HCT116 (cell line): Measurements from ENCODE around the gene ANO9. TPM values are rescaled to one million over a fixed set of nuclear protein-coding genes. Genes with fewer than 3 reads are reported as not detected.

ENCODE experiments used
- ATAC-seq: fragments of 200-7000 bp; cut with Tn5 transposase; 2 replicates; pipeline ENCODE4 v1.9.1; 2020; ENCODE audit warnings: mild to moderate bottlenecking, moderate library complexity
- BruUV-seq: library from RNA; stranded (reverse); fragments of 400-500 nt; replicated peaks from 2 replicates; lab custom pipeline; 2021; lab: Mats Ljungman, UMichigan
- CTCF ChIA-PET: fragments of 300-600 bp; sonication (Branson Sonifier 250); formaldehyde crosslinking; loops from one replicate; lab custom pipeline; 2021; ENCODE audit warnings: antibody characterized with exemption; lab: Charles Lee
- POLR2A ChIA-PET: fragments of 300-600, 350-600 bp; sonication (Branson Sonifier 250); formaldehyde crosslinking; loops from one replicate; lab custom pipeline; 2021; ENCODE audit warnings: antibody characterized with exemption; lab: Charles Lee
- RAD21 ChIA-PET, 2 experiments: fragments of 300-600 bp; sonication (Branson Sonifier 250); formaldehyde crosslinking; loops; one replicate each; lab custom pipeline; 2023; ENCODE audit warnings: low total read pairs in 2 of 2; ENCODE audit not compliant: uncharacterized antibody in 2 of 2, unreplicated experiment in 2 of 2, low non-redundant PET in 1 of 2; lab: Charles Lee
- DNase-seq: peaks from one replicate; pipeline ENCODE4 v3.0.0-alpha.2; 2010; ENCODE audit warnings: low read depth, low spot score
- H2AFZ ChIP-seq: fragments of 200-600 bp; shearing (Covaris generic), sonication (generic); 2 replicates; pipeline ENCODE4 v1.6.1; 2017; ENCODE audit warnings: low read depth, mixed run types, mixed read lengths, antibody characterized with exemption, low read length; ENCODE audit not compliant: poor library complexity, severe bottlenecking
- H3K27ac ChIP-seq: 2 replicates; pipeline ENCODE4 v1.5.1; 2012; ENCODE audit warnings: low read depth, low read length
- H3K27me3 ChIP-seq: fragments of 200-600 bp; sonication (generic); 2 replicates; pipeline ENCODE4 v1.6.1; 2016; ENCODE audit warnings: mixed run types, low read length, mixed read lengths; ENCODE audit not compliant: insufficient read depth
- H3K36me3 ChIP-seq, 2 experiments: fragments of 200-500 bp in 1 of 2; fragments of 200-600 bp in 1 of 2; sonication (Bioruptor generic) in 1 of 2; sonication (generic) in 1 of 2; 2 replicates each; pipeline versions ENCODE4 v1.5.1 to v1.6.1; 2014 to 2016; ENCODE audit warnings: low read length in 2 of 2, inconsistent platforms in 1 of 2, mixed read lengths in 1 of 2, mixed run types in 1 of 2; ENCODE audit not compliant: insufficient read depth in 2 of 2, control insufficient read depth in 1 of 2
- H3K4me1 ChIP-seq, 2 experiments: fragments of 200-600 bp in 1 of 2; sonication (generic) in 1 of 2; 2 replicates each; pipeline versions ENCODE4 v1.5.1 to v1.6.1; 2012 to 2017; ENCODE audit warnings: low read length in 2 of 2, inconsistent platforms in 1 of 2, mild to moderate bottlenecking in 1 of 2, mixed read lengths in 1 of 2, mixed run types in 1 of 2, moderate library complexity in 1 of 2; ENCODE audit not compliant: insufficient read depth in 2 of 2, control insufficient read depth in 1 of 2
- H3K4me2 ChIP-seq: fragments of 200-600 bp; sonication (generic); 2 replicates; pipeline ENCODE4 v1.6.1; 2017; ENCODE audit warnings: mixed run types, low read length, mixed read lengths
- H3K4me3 ChIP-seq, 2 experiments: fragments of 200-600 bp in 1 of 2; sonication (generic) in 1 of 2; replicated peaks in 1 of 2; 2 replicates each; pipeline ENCODE4 v1.5.1; 2011 to 2016; ENCODE audit warnings: low read length in 2 of 2, control low read depth in 1 of 2, low read depth in 1 of 2, mild to moderate bottlenecking in 1 of 2, mixed read lengths in 1 of 2, mixed run types in 1 of 2
- H3K79me2 ChIP-seq: fragments of 200-600 bp; sonication (generic); 2 replicates; pipeline ENCODE4 v1.6.1; 2017; ENCODE audit warnings: mild to moderate bottlenecking, mixed run types, low read length, moderate library complexity, mixed read lengths; ENCODE audit not compliant: insufficient read depth
- H3K9ac ChIP-seq: fragments of 200-600 bp; sonication (generic); 2 replicates; pipeline ENCODE4 v1.6.1; 2016; ENCODE audit warnings: low read length, mixed read lengths
- H3K9me2 ChIP-seq: fragments of 200-600 bp; sonication (generic), shearing (Covaris generic); 2 replicates; pipeline ENCODE4 v1.6.1; 2017; ENCODE audit warnings: mixed run types, mild to moderate bottlenecking, moderate library complexity; ENCODE audit not compliant: insufficient read depth
- H3K9me3 ChIP-seq, 2 experiments: fragments of 200-500 bp in 1 of 2; fragments of 200-600 bp in 1 of 2; sonication (Bioruptor generic) in 1 of 2; sonication (generic) in 1 of 2; 2 replicates each; pipeline ENCODE4 v1.6.1; 2014 to 2017; ENCODE audit warnings: low read length in 2 of 2, mixed read lengths in 2 of 2, inconsistent platforms in 1 of 2, low read depth in 1 of 2, mild to moderate bottlenecking in 1 of 2, mixed run types in 1 of 2, moderate library complexity in 1 of 2; ENCODE audit not compliant: control insufficient read depth in 1 of 2, insufficient read depth in 1 of 2
- H4K20me1 ChIP-seq: fragments of 200-600 bp; sonication (generic), shearing (Covaris generic); 2 replicates; pipeline ENCODE4 v1.6.1; 2017; ENCODE audit warnings: mixed run types, mild to moderate bottlenecking, moderate library complexity; ENCODE audit not compliant: insufficient read depth
- ATF3 ChIP-seq: IDR thresholded peaks from 2 replicates; pipeline ENCODE4 v1.6.1; 2012
- CBX3 ChIP-seq: IDR thresholded peaks from 2 replicates; pipeline ENCODE4 v1.6.1; 2012; ENCODE audit warnings: low read depth
- CEBPB ChIP-seq: IDR thresholded peaks from 2 replicates; pipeline ENCODE4 v1.6.1; 2012; ENCODE audit warnings: low read depth
- EGR1 ChIP-seq: IDR thresholded peaks from 2 replicates; pipeline ENCODE4 v1.6.1; 2012; ENCODE audit warnings: low read depth
- ELF1 ChIP-seq: IDR thresholded peaks from 2 replicates; pipeline ENCODE4 v1.6.1; 2012; ENCODE audit warnings: low read depth, borderline replicate concordance
- EZH2 ChIP-seq: fragments of 200-600 bp; sonication (generic); IDR thresholded peaks from 2 replicates; pipeline ENCODE4 v1.6.1; 2017; ENCODE audit warnings: antibody characterized with exemption, mixed run types
- FOSL1 ChIP-seq: IDR thresholded peaks from 2 replicates; pipeline ENCODE4 v1.6.1; 2012; ENCODE audit warnings: low read depth
- JUND ChIP-seq: IDR thresholded peaks from 2 replicates; pipeline ENCODE4 v1.6.1; 2012
- RAD21 ChIP-seq: IDR thresholded peaks from 2 replicates; pipeline ENCODE4 v1.6.1; 2012; ENCODE audit warnings: low read depth, mild to moderate bottlenecking
- SIN3A ChIP-seq: IDR thresholded peaks from 2 replicates; pipeline ENCODE4 v1.6.1; 2012; ENCODE audit warnings: low read depth
- SP1 ChIP-seq: IDR thresholded peaks from 2 replicates; pipeline ENCODE4 v1.6.1; 2012; ENCODE audit warnings: low read depth
- SRF ChIP-seq: IDR thresholded peaks from 2 replicates; pipeline ENCODE4 v1.6.1; 2012; ENCODE audit warnings: low read depth
- TCF7L2 ChIP-seq: IDR thresholded peaks from 2 replicates; pipeline ENCODE4 v1.7.0; 2011; ENCODE audit warnings: borderline replicate concordance, inconsistent platforms; ENCODE audit not compliant: insufficient read depth, insufficient read length; ENCODE audit errors: extremely low read depth
- YY1 ChIP-seq: IDR thresholded peaks from 2 replicates; pipeline ENCODE4 v1.6.1; 2011; ENCODE audit warnings: low read length, low read depth, moderate library complexity, mild to moderate bottlenecking; ENCODE audit not compliant: insufficient replicate concordance; ENCODE audit errors: extremely low read depth
- ZFX ChIP-seq: fragments of 450-650 bp; IDR thresholded peaks from 2 replicates; pipeline ENCODE4 v1.6.1; 2017
- intact Hi-C: fragments of 100-400 bp; cut with micrococcal nuclease; formaldehyde crosslinking; loops from 2 replicates; pipeline ENCODE4 v1.10.0; 2022
- total RNA-seq: library from RNA; stranded (reverse); gene quantifications from one replicate; pipeline ENCODE4 v1.2.1, GENCODE V29; 2021; ENCODE audit not compliant: unreplicated experiment
- TF ChIP-seq, protein P1 (sequence below), 3 experiments: fragments of 200-600 bp in 1 of 3; sonication (generic) in 1 of 3; IDR thresholded peaks in 2 of 3; conservative IDR thresholded peaks in 1 of 3; 2 replicates each; pipeline ENCODE4 v1.5.1; 2012 to 2017; ENCODE audit warnings: low read depth in 2 of 3, low read length in 2 of 3, antibody characterized with exemption in 1 of 3, borderline replicate concordance in 1 of 3, control low read depth in 1 of 3, mild to moderate bottlenecking in 1 of 3, mixed read lengths in 1 of 3, mixed run types in 1 of 3, moderate library complexity in 1 of 3; ENCODE audit not compliant: insufficient read depth in 1 of 3
- TF ChIP-seq, protein P2 (sequence below): IDR thresholded peaks from 2 replicates; pipeline ENCODE4 v1.6.1; 2011; ENCODE audit warnings: mild to moderate bottlenecking, low read length, moderate library complexity; ENCODE audit not compliant: insufficient replicate concordance; ENCODE audit errors: extremely low read depth
- TF ChIP-seq, protein P3 (sequence below): IDR thresholded peaks from 2 replicates; pipeline ENCODE4 v1.6.1; 2012
- TF ChIP-seq, protein P4 (sequence below): IDR thresholded peaks from 2 replicates; pipeline ENCODE4 v1.6.1; 2012; ENCODE audit warnings: low read depth

ANO9 gene
- total RNA-seq, 1 experiment from 2014 or later: 70.3 TPM

- ChIA-PET POLR2A (no interaction called here), RAD21 (no interaction called here), CTCF (no interaction called here)
- Histone ChIP-seq H3K9me2 (no peaks in the 10 kb centered on the region), H3K9ac (no peak overlapping the region), H3K4me2 (no peak overlapping the region), H3K27ac (no peak overlapping the region), H3K36me3 (peaks cover 3% of the 10 kb centered on the region in 2 experiments; a peak in 2 of 4 replicates), H3K4me1 (no peaks in the 10 kb centered on the region), H3K9me3 (no peaks in the 10 kb centered on the region), H3K27me3 (no peaks in the 10 kb centered on the region), H4K20me1 (no peaks in the 10 kb centered on the region), H3K4me3 (no peak overlapping the region), H3K79me2 (peaks cover 23% of the 10 kb centered on the region; the same call in 1 of the 2 replicates), H2AFZ (no peak overlapping the region)
- intact Hi-C loops: no loop called here
- BruUV-seq: no TSS peak
- DNase-seq: no peak
- no peak for ATAC-seq
- no peak for TF ChIP-seq SP1
- TF ChIP-seq, protein P1, sequence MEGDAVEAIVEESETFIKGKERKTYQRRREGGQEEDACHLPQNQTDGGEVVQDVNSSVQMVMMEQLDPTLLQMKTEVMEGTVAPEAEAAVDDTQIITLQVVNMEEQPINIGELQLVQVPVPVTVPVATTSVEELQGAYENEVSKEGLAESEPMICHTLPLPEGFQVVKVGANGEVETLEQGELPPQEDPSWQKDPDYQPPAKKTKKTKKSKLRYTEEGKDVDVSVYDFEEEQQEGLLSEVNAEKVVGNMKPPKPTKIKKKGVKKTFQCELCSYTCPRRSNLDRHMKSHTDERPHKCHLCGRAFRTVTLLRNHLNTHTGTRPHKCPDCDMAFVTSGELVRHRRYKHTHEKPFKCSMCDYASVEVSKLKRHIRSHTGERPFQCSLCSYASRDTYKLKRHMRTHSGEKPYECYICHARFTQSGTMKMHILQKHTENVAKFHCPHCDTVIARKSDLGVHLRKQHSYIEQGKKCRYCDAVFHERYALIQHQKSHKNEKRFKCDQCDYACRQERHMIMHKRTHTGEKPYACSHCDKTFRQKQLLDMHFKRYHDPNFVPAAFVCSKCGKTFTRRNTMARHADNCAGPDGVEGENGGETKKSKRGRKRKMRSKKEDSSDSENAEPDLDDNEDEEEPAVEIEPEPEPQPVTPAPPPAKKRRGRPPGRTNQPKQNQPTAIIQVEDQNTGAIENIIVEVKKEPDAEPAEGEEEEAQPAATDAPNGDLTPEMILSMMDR (IDR thresholded peaks at IDR 0.05 in 2 of 3, conservative IDR thresholded peaks at IDR 0.05 in 1 of 3; ENCODE audit: borderline replicate concordance in 1 of 3, insufficient read depth in 1 of 3, low read depth in 2 of 3, low read length in 2 of 3): no peak
- TF ChIP-seq, protein P2, sequence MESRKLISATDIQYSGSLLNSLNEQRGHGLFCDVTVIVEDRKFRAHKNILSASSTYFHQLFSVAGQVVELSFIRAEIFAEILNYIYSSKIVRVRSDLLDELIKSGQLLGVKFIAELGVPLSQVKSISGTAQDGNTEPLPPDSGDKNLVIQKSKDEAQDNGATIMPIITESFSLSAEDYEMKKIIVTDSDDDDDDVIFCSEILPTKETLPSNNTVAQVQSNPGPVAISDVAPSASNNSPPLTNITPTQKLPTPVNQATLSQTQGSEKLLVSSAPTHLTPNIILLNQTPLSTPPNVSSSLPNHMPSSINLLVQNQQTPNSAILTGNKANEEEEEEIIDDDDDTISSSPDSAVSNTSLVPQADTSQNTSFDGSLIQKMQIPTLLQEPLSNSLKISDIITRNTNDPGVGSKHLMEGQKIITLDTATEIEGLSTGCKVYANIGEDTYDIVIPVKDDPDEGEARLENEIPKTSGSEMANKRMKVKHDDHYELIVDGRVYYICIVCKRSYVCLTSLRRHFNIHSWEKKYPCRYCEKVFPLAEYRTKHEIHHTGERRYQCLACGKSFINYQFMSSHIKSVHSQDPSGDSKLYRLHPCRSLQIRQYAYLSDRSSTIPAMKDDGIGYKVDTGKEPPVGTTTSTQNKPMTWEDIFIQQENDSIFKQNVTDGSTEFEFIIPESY: no peak
- no peak for TF ChIP-seq EGR1
- TF ChIP-seq CBX3: no peak
- TF ChIP-seq SRF: no peak
- TF ChIP-seq, protein P3, sequence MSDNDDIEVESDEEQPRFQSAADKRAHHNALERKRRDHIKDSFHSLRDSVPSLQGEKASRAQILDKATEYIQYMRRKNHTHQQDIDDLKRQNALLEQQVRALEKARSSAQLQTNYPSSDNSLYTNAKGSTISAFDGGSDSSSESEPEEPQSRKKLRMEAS: no peak
- no peak for TF ChIP-seq RAD21
- TF ChIP-seq ATF3: no peak
- no peak for TF ChIP-seq JUND
- TF ChIP-seq YY1: no peak
- no peak for TF ChIP-seq FOSL1
- TF ChIP-seq TCF7L2: no peak
- TF ChIP-seq CEBPB: no peak
- no peak for TF ChIP-seq SIN3A
- no peak for TF ChIP-seq ELF1
- TF ChIP-seq, protein P4, sequence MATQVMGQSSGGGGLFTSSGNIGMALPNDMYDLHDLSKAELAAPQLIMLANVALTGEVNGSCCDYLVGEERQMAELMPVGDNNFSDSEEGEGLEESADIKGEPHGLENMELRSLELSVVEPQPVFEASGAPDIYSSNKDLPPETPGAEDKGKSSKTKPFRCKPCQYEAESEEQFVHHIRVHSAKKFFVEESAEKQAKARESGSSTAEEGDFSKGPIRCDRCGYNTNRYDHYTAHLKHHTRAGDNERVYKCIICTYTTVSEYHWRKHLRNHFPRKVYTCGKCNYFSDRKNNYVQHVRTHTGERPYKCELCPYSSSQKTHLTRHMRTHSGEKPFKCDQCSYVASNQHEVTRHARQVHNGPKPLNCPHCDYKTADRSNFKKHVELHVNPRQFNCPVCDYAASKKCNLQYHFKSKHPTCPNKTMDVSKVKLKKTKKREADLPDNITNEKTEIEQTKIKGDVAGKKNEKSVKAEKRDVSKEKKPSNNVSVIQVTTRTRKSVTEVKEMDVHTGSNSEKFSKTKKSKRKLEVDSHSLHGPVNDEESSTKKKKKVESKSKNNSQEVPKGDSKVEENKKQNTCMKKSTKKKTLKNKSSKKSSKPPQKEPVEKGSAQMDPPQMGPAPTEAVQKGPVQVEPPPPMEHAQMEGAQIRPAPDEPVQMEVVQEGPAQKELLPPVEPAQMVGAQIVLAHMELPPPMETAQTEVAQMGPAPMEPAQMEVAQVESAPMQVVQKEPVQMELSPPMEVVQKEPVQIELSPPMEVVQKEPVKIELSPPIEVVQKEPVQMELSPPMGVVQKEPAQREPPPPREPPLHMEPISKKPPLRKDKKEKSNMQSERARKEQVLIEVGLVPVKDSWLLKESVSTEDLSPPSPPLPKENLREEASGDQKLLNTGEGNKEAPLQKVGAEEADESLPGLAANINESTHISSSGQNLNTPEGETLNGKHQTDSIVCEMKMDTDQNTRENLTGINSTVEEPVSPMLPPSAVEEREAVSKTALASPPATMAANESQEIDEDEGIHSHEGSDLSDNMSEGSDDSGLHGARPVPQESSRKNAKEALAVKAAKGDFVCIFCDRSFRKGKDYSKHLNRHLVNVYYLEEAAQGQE: no peak
- TF ChIP-seq ZFX: no peak
- TF ChIP-seq EZH2: no peak
- TF ChIP-seq, all 23 proteins: peak for 0
Measured at GRCh38 chr11:464316-464715, 22.5 kb upstream of the ANO9 start.
